Measurements from ENCODE around the gene NXN. TPM values are rescaled to one million over a fixed set of nuclear protein-coding genes. Genes with fewer than 3 reads are reported as not detected.

The NXN gene
- total RNA-seq, 1 donor from 2014 or later: 0.43 TPM

GRCh38 chr17:970364-970763, 9.2 kb downstream of the NXN start:
- Mint-ChIP-seq H3K9me3 (no peaks in the 10 kb centered on the region), H3K36me3 (ENCODE audit: low read depth) (no peaks in the 10 kb centered on the region), H3K4me1 (ENCODE audit: low read depth) (no peaks in the 10 kb centered on the region), H3K27me3 (ENCODE audit: low read depth) (peaks cover 17% of the 10 kb centered on the region), H3K27ac (no peak overlapping the region), H3K4me3 (ENCODE audit: low read depth) (no peak overlapping the region)
- DNase-seq (ENCODE audit: low spot score): no peak
- intact Hi-C loops (cut with micrococcal nuclease): no loop called here

- no peaks in the 10 kb centered on the region for H3K9me3 Mint-ChIP-seq
- H3K27ac Mint-ChIP-seq: no peak overlapping the region
- intact Hi-C loops (cut with micrococcal nuclease): no loop called here
- H3K4me1 Mint-ChIP-seq (ENCODE audit: low read depth): no peaks in the 10 kb centered on the region
- H3K27me3 Mint-ChIP-seq (ENCODE audit: low read depth): peaks cover 13% of the 10 kb centered on the region
- H3K36me3 Mint-ChIP-seq (ENCODE audit: low read depth): no peaks in the 10 kb centered on the region
- DNase-seq (ENCODE audit: low spot score): no peak
- peak overlapping the region; percentile 1 for H3K4me3 Mint-ChIP-seq (ENCODE audit: low read depth)
Observed at GRCh38 chr17:969811-970355, 9.7 kb downstream of the NXN start.

- intact Hi-C loops (cut with micrococcal nuclease): no loop called here
- Mint-ChIP-seq H3K4me3 (ENCODE audit: low read depth) (no peak overlapping the region), H3K27ac (no peak overlapping the region), H3K9me3 (no peaks in the 10 kb centered on the region), H3K27me3 (ENCODE audit: low read depth) (peaks cover 18% of the 10 kb centered on the region), H3K36me3 (ENCODE audit: low read depth) (no peaks in the 10 kb centered on the region), H3K4me1 (ENCODE audit: low read depth) (no peaks in the 10 kb centered on the region)
- no peak for DNase-seq (ENCODE audit: low spot score)
Observed at GRCh38 chr17:968812-969730, 10.5 kb downstream of the NXN start.

DNA sequence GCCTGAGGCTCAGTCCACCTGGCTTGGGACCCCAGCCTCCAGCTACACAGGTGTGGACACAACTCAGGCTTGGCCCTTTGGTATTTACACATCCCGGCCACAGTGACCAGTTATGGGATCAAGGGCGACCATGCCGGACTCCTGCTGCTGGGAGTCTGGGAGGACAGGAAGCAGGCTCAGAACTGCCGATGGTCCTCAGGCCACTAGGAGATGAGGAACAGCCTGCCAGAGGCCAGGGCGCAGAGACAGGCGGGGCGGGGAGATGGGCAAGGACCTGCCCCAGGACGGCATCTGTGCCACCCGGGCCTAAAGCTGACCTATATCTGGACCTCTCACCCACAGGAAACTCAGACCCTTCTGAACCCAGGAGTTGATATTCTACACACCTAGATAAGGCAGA, 12.5 kb downstream of the NXN start:
- Mint-ChIP-seq H3K27me3 (ENCODE audit: low read depth) (peaks cover 18% of the 10 kb centered on the region), H3K27ac (no peak overlapping the region), H3K4me1 (ENCODE audit: low read depth) (no peaks in the 10 kb centered on the region), H3K4me3 (ENCODE audit: low read depth) (no peak overlapping the region), H3K36me3 (ENCODE audit: low read depth) (no peaks in the 10 kb centered on the region), H3K9me3 (no peaks in the 10 kb centered on the region)
- no peak for DNase-seq (ENCODE audit: low spot score)
- intact Hi-C loops (cut with micrococcal nuclease): no loop called here

- peaks cover 18% of the 10 kb centered on the region for H3K27me3 Mint-ChIP-seq (ENCODE audit: low read depth)
- H3K27ac Mint-ChIP-seq: no peak overlapping the region
- H3K4me1 Mint-ChIP-seq (ENCODE audit: low read depth): no peaks in the 10 kb centered on the region
- DNase-seq (ENCODE audit: low spot score): no peak
- intact Hi-C loops (cut with micrococcal nuclease): no loop called here
- no peak overlapping the region for H3K4me3 Mint-ChIP-seq (ENCODE audit: low read depth)
- no peaks in the 10 kb centered on the region for H3K36me3 Mint-ChIP-seq (ENCODE audit: low read depth)
- H3K9me3 Mint-ChIP-seq: no peaks in the 10 kb centered on the region
Observed at GRCh38 chr17:965311-965989, 14.1 kb downstream of the NXN start.

DNA sequence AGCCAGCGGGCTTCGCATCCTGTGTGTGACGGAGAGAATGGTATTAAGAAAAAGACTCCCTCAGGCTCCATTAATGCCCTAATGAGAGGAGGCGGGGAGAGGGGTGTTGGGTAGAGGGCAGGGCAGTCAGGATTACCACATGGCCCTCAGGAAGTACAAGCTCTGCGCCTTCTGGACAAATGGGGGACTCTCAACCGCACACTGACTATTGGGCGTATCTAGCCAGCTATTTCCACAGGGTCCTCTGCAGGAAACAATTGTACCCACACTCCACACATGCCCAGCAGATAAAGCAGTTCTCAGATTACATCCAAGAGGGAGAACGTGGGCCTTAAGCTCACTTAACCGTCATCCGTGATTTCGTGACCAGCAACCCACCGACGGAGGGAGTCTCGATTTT, 14.7 kb downstream of the NXN start:
- no peak for DNase-seq (ENCODE audit: low spot score)
- Mint-ChIP-seq H3K36me3 (ENCODE audit: low read depth) (no peaks in the 10 kb centered on the region), H3K4me1 (ENCODE audit: low read depth) (no peaks in the 10 kb centered on the region), H3K27me3 (ENCODE audit: low read depth) (peaks cover 15% of the 10 kb centered on the region), H3K4me3 (ENCODE audit: low read depth) (no peak overlapping the region), H3K9me3 (no peaks in the 10 kb centered on the region), H3K27ac (no peak overlapping the region)
- intact Hi-C loops (cut with micrococcal nuclease): no loop called here

- H3K4me3 Mint-ChIP-seq (ENCODE audit: low read depth): no peak overlapping the region
- H3K4me1 Mint-ChIP-seq (ENCODE audit: low read depth): no peaks in the 10 kb centered on the region
- no peak overlapping the region for H3K27ac Mint-ChIP-seq
- H3K27me3 Mint-ChIP-seq (ENCODE audit: low read depth): peaks cover 10% of the 10 kb centered on the region
- no peaks in the 10 kb centered on the region for H3K9me3 Mint-ChIP-seq
- no peaks in the 10 kb centered on the region for H3K36me3 Mint-ChIP-seq (ENCODE audit: low read depth)
- no peak for DNase-seq (ENCODE audit: low spot score)
- intact Hi-C loops (cut with micrococcal nuclease): no loop called here
Observed at GRCh38 chr17:962670-963069, 16.9 kb downstream of the NXN start.

GRCh38 chr17:962166-962565, 17.4 kb downstream of the NXN start:
- intact Hi-C loops (cut with micrococcal nuclease): no loop called here
- no peaks in the 10 kb centered on the region for H3K9me3 Mint-ChIP-seq
- no peaks in the 10 kb centered on the region for H3K36me3 Mint-ChIP-seq (ENCODE audit: low read depth)
- no peak overlapping the region for H3K4me3 Mint-ChIP-seq (ENCODE audit: low read depth)
- no peak for DNase-seq (ENCODE audit: low spot score)
- peaks cover 10% of the 10 kb centered on the region for H3K27me3 Mint-ChIP-seq (ENCODE audit: low read depth)
- H3K4me1 Mint-ChIP-seq (ENCODE audit: low read depth): no peaks in the 10 kb centered on the region
- no peak overlapping the region for H3K27ac Mint-ChIP-seq

DNA sequence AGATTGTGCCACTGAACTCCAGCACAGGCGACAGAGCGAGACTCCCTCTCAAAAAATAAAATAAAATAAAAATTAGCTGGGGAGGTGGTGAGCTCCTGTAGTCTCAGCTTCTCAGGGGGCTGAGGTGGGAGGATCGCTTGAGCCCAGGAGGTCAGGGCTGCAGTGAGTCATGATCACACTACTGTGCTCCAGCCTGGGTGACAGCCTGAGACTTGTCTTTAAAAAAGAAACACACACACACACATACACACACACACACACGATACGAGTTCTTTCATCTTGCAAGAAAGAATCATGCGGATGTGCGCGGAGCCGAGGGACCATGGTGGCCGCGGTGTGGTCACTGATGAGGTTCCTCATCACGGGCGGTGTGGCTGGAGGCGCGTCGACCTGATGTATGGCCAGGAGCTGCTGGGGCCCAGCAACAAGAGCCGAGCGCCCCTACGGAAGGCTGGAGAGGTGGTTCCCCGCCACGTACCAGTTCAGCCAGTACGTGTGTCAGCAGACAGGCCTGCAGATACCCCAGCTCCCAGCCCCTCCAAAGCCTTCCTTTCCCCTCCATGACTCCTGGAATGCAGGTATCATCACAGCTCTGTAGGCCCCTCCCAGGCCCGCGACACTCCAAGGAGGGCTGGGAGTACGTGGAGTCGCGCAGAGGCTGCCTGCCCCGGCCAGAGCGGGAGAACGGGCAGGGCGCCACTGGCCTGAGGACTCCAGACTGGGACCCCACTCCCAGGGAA, 20.7 kb downstream of the NXN start:
- Mint-ChIP-seq H3K27me3 (ENCODE audit: low read depth) (no peaks in the 10 kb centered on the region), H3K4me3 (ENCODE audit: low read depth) (no peak overlapping the region), H3K9me3 (no peaks in the 10 kb centered on the region), H3K27ac (no peak overlapping the region), H3K4me1 (ENCODE audit: low read depth) (no peaks in the 10 kb centered on the region), H3K36me3 (ENCODE audit: low read depth) (no peaks in the 10 kb centered on the region)
- DNase-seq (ENCODE audit: low spot score): no peak
- intact Hi-C loops (cut with micrococcal nuclease): no loop called here

GRCh38 chr17:957856-958421, 21.6 kb downstream of the NXN start:
- H3K27me3 Mint-ChIP-seq (ENCODE audit: low read depth): no peaks in the 10 kb centered on the region
- no peak for DNase-seq (ENCODE audit: low spot score)
- H3K27ac Mint-ChIP-seq: no peak overlapping the region
- intact Hi-C loops (cut with micrococcal nuclease): no loop called here
- no peaks in the 10 kb centered on the region for H3K36me3 Mint-ChIP-seq (ENCODE audit: low read depth)
- H3K4me3 Mint-ChIP-seq (ENCODE audit: low read depth): no peak overlapping the region
- H3K4me1 Mint-ChIP-seq (ENCODE audit: low read depth): no peaks in the 10 kb centered on the region
- no peaks in the 10 kb centered on the region for H3K9me3 Mint-ChIP-seq

GRCh38 chr17:956905-957304, 22.7 kb downstream of the NXN start:
- Mint-ChIP-seq H3K4me1 (ENCODE audit: low read depth) (no peaks in the 10 kb centered on the region), H3K9me3 (no peaks in the 10 kb centered on the region), H3K27me3 (ENCODE audit: low read depth) (no peaks in the 10 kb centered on the region), H3K36me3 (ENCODE audit: low read depth) (no peaks in the 10 kb centered on the region), H3K4me3 (ENCODE audit: low read depth) (no peak overlapping the region), H3K27ac (no peak overlapping the region)
- DNase-seq (ENCODE audit: low spot score): no peak
- intact Hi-C loops (cut with micrococcal nuclease): no loop called here

- H3K4me3 Mint-ChIP-seq (ENCODE audit: low read depth): no peak overlapping the region
- intact Hi-C loops (cut with micrococcal nuclease): no loop called here
- no peak for DNase-seq (ENCODE audit: low spot score)
- no peaks in the 10 kb centered on the region for H3K4me1 Mint-ChIP-seq (ENCODE audit: low read depth)
- peaks cover 5% of the 10 kb centered on the region for H3K27me3 Mint-ChIP-seq (ENCODE audit: low read depth)
- H3K9me3 Mint-ChIP-seq: no peaks in the 10 kb centered on the region
- no peaks in the 10 kb centered on the region for H3K36me3 Mint-ChIP-seq (ENCODE audit: low read depth)
- H3K27ac Mint-ChIP-seq: no peak overlapping the region
Observed at GRCh38 chr17:954431-955164, 25.0 kb downstream of the NXN start.

Measured in activated T-helper 2 cell treated with anti-CD3 and anti-CD28 coated beads, Interferon-gamma antibody, Interleukin-2, Interleukin-4, amounts not matched to agents 10 μg/mL and 5 μg/mL and 100 μg/mL, durations not matched to agents 14 hours and 24 hours and 36 hours (primary cell).